Activated CD8-positive, alpha-beta memory T cell treated with anti-CD3 and anti-CD28 coated beads for 4 hours (primary cell): ENCODE data around the gene CP.

Experiments
- DNase-seq, 2 donors: peaks; one replicate each; pipeline ENCODE4 v3.0.0-alpha.2; 2020; ENCODE audit warnings: low read depth in 2 of 2

Gene CP

DNA sequence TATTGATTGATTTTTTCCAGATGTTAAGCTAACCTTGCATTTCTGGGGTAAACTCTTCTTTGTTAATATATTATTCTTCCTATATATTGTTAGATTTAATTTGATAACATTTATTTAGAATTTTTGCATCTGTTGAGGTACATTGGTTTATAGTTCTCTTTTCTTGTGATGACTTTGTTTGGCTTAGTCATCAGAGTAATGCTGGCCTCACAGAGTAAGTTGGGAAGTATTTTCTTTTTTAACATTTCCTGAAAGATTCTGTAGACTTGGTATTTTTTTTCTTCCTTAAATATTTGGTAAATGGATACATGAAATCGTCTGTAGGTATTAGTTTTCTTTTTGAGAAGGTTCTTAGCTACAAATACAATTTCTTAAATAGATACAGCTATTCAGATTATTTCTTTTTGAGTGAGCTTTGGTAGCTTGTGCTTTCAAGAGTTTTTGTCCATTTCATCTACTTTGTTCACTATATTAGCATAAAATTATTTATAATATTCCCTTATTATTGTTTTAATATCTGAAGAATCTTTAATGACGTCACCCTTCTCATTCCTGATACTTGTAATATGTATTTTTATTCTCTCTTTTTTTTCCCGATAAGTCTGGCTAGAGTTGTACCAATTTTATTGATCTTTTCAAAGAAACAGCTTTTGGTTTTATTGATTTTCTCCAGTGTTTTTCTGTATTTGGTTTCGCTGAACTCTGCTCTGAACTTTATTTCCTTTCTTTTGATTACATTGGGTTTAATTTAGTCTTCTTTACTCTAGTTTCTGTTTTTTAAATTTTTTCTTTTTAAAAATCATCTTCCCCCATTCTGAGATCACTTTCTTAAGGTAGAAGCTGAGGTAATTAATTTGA, 98.7 kb downstream of the CP start:
- no peak for DNase-seq
